NCI-H1105 (cell line): ENCODE data around the gene IL17C.
"Not testable (repeated sequence)": the region's sequence is repeated elsewhere in the genome, so short reads cannot be mapped to it uniquely, and the experiment has no call there.

Experiments used
- DNase-seq: peaks from one replicate; lab custom pipeline; 2025; lab: John Stamatoyannopoulos, UW

IL17C gene

DNA sequence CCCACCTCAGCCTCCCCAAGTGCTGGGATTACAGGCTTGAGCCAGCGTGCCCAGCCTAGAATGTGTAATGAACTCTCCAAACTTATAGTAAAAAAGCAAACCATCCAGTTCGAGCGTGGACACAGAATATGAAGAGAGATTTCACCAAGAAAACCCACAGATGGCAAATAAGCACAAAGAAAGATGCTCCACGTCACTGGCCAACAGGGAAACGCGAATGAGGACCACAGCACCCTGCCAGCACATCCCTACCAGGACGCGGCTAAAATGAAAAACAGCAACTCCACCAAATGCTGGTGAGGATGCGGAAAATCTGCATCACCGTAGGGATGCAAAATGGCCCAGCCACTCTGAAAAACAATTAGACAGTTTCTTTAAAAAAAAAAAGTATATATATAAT, 23.1 kb downstream of the IL17C start:
- DNase-seq, result no peak

DNA sequence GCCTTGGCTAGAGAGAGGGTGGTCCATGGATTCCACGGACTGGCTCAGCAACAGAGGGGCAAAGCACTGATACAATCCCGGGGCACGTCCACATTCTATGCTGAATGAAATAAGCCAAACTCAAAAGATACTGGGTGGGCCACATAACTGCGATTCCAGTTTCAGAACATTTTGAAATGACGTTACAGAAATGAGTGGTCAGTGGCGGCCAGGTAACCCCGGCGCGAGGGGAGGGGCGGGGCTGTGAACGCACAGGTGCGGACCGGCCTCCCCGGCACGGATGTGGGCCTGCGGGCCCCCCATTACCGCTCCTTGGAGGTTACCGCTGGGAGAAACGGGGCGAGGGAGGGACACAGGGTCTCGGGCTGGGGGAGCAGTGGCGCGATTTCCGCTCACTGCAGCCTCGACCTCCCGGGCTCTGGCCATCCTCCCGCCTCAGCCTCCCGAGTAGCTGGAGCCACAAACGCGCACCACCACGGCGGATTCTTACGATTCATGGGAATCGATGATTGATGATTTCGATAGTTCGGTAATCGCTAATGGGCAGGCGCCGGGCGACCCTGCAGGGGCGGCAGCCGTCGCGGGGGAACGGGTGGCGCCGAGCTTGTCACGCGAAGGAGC, 24.0 kb downstream of the IL17C start:
- no peak for DNase-seq

DNA sequence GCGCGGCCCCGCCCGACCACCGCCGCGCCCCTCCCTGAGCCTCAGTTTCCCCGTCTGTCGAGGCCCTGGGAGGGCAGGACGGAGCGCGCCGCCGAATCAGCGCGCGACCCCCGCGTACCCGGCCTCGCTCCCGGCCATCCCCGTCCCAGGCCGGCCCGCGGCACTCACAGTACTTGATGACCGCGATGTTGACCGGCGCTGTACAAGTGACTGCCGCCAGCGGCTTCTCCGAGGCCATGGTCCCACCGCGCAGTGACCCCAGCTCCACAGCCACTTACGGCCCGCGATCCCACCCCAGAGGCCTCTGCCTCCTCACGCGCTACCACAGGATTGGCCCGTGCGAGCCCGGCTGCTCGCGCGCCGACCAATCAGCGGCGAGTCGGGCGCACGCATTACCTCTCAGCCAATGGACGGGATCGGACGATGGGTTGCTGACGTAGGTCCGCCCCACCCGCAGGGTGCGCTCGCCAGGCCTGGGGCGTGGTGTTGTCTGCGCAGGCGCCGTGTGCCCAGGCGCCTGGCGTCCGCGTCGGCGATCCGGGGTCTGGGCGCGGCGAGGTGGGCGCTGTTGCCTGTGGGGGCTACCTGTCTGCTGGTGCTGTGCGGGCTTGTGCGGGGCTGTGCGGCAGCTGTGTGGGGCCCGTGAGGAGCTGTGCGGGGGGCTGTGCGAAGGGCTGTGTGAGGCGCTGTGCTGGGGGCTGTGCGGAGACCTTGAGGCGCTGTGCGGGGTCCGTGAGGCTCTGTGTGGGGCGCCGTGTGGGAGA, 24.7 kb downstream of the IL17C start, which contains the start of gene MVD:
Gene MVD, minus strand, starts transcription at position 249 of the 764 bp plus-strand sequence. Its CDS starts 11 bp downstream, at position 238.
- peak; percentile 80 for DNase-seq

DNA sequence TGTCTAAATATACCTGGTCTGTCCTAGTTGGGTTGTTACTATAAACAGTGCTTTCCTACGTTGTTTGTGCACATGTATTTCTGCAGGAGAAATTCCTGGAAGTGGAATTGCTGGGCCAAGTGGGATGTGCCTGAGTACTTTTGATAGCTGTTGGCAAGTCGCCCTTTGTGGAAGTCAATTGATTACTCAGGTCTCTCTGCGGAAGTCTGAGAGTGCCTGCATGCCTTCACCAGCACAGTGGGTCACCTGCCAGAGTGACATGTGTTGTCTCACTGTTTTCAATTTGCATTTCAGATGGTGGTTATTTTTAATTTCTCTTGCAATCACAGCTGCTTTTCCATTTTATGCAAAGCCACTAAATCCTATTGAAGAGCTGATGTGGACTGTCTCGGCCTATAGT, 26.8 kb downstream of the IL17C start:
- DNase-seq, result no peak

DNA sequence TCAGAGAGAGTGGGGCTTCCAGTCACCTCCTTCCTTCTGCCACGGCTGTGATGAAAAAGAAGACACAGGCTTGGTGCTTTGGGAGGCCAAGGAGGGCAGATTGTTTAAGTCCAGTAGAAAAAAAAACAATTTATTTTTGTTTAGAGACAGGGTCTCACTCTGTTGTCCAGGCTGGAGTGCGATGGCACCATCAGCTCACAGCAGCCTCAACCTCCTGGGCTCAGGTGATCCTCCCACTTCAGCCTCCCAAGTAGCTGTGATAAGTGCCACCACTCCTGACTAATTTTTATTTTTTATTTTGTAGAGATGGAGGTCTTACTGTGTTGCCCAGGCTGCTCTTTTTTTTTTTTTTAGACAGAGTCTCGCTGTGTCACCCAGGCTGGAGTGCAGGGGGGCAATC, 27.2 kb downstream of the IL17C start:
- no peak for DNase-seq

DNA sequence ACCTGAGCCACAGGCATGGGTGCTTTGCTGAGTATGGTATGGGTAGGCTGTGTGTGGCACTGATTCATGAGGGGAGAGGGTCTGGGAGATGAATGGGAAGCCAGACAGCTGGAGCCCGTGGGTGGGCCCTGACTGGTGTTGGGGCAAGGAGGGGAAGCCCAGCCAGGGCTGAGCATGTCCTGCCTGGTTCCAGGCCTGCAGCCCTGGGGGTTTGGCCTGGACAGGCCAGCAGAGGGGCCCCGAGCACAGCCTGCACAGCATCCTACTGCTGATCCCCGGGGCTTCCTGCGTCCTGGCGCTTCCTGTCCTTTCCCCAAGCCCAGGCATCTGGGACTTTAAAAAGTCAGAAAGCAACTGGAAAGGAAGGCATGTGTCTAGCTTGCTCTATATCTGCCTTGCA, 29.1 kb downstream of the IL17C start:
- no peak for DNase-seq

DNA sequence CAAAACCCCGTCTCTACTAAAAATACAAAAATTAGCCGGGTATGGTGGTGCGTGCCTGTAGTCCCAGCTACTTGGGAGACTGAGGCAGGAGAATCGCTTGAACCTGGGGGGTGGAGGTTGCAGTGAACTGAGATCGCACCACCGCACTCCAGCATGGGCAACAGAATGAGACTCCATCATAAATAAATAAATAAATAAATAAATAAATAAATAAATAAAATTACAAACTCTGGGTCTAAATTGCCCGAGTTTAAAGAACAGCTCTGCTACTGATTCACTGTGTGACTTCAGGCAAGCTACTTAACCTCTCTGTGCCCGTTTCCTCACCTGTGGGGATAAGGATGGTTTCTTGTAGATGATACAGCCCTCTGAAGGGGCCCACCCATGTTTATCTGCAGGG, 31.1 kb downstream of the IL17C start:
- not testable (repeated sequence) for DNase-seq

DNA sequence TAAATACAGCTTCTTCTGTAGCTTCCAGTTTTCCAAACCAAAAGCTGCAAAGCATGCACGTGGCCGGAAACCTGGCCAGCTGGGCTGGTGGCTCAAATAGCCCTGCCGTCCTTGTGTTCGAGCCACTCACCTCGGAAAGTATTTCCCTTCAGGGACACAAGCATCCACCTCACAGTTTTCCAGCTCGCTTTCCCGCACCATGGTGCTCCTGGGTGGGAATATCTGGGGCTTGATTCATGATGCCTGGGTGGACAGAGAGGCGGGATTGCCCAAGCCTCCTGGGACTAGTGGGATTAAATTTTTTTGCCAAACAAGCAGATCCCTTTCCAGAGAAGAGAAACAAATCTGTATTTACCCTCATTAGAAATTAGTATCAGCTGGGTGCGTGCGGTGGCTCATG, 31.6 kb downstream of the IL17C start:
- DNase-seq, result no peak

DNA sequence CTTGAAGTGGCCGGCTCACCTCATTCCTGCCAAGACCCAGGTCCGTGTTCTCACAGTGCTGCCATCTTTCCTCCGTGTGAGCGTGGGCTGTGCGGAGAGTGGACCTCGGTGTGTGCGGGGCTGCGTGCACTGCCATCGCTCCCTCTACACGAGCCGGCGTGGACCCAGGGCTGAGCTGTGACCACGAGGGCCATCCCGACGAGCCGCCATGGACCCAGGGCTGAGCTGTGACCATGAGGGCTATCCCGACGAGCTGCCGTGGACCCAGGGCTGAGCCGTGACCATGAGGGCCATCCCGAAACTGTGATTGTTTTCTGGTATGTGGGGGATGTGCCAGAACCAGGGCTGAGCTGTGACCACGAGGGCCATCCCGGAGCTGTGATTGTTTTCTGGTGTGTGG, 33.4 kb downstream of the IL17C start:
- DNase-seq, result no peak

DNA sequence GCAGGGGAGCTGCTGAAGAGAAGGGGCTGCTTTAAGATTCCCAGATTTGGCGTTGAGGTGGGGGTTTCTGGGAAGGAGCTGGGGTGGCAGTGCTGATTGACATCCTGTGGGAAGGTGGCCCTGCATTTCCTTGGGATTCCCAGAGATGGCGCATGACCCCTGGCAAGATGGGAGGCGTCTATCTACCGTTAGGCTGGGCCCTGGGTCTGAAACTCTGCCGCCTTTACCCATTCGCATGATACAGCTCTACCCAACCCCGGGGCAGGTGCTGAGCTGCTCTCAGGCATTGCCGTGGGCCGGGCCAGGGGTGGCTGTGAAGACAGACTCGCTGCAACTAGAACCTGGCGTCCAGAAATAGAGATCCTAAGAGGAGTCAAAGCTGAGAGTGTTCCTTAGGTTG, 34.4 kb downstream of the IL17C start:
- DNase-seq, result no peak

DNA sequence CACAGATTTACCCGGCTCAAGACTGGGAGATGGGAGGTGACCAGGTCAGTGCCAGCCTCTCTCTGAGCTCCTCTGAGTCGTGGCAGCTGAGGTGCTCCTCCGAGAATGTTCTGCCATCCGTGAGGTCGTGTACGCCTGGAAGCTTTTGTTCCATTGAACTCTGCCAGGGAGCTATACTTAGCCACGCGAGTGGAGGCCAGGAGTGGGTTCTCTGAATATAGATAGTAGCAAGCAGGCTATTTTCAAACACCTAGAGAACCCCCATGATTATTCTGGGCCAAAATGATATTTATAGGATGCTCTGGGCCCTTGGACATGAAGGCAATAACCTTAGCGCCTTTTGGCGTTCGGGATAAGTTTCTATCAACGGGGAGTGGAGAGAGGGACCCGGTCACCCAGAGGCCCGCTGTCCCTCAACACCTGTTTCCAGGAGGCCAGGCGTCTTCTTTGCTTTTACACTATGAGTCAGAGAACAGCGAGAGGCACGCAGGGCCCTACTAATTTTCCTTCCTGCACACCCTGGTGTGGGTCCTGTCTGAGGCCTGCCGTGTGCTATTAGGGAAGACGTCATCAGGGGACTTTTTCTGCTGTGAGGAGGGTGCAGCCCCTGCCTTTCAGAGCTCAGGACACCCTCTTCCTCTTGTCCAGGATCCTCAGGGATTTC, 35.5 kb downstream of the IL17C start:
- no peak for DNase-seq

DNA sequence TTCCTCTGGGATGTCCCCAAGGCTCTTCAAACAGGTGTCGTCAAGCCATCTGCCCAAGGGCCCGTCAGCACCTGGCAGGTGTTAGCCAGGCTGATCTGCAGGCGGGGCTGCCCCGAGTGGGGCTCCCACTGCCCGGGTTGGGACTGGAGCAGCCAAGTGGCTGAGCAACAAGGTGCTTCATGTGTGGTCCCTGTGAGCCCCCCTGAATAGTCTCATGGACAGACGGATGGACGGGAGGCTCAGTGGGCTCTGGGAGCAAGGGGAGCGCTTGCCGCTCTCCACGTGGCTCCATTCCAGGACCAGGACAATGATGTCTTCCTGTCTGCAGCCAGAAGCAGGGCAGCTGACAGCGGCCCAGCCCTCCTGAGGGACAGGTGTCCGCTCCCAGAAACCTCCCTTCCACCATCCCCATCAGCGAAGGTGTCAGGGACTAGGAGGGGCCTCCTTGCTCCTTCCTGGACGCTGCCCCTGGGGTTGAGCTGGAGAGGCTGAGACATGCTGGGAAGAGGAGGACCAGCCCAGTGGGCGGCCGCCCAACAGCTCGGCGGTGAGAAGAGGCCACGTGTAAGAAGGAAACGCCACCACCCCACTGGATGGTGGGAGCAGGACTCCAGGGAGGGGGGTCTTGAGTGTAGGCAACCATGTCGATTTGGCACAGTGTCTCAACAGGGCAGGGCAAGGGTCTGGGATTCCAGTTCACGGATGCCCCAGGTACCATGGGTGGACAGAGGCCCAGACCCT, 38.3 kb downstream of the IL17C start:
- no peak for DNase-seq

DNA sequence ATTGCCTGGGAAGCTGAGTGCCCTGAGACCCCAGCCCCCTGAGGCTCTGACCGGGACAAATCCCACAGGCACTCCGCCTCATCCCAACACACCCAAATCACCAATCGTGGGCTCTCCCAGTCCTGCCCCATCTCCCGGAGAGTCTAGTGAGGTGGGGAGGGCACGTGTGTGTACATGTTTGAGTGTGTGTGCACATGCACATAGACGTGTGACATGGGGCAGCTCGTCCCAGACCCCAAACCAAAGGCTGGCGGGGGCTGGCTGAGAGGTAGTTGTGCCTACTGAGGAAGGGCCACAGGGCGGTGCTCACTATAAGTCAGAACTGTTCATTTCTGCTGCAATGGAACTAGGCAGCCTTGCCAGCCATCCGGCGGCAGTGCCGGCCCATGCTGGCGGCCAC, 39.3 kb downstream of the IL17C start:
- DNase-seq, result no peak

DNA sequence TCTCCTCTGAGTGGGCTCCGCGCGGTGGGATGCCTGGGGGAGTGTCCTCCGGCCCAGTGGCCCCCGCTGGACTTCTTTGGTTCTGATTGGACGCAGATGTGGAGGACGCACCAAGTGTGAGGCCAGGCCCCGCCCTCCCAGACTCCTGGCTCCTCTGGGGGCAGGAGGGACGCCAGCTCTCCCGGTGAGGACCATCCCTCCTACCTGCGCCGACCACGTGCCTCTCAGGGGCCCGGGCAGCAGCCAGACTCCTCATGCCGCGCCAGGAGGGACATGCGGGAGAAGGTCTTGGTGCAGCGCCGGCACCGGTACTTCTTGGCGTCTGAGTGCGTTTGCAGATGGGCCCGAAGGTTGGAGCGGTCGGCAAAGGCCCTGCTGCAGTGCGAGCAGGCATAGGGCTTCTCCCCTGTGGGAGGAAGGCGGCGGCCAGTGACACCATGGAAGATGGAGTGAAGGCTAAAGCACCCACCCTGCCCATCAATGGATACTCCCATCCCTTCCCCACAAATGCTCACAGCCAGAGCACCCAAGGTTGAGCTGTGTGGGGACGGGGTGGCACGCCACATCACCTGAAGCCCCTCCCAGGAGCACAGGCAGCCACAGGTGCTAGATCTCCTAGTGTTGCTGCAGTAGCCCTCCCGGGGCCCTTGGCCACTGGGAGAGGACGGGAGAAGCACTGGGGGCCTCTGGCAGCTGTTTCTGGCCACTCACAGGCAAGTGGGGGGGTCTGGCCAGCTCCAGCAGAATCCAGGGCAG, 40.0 kb downstream of the IL17C start:
- DNase-seq, result no peak

DNA sequence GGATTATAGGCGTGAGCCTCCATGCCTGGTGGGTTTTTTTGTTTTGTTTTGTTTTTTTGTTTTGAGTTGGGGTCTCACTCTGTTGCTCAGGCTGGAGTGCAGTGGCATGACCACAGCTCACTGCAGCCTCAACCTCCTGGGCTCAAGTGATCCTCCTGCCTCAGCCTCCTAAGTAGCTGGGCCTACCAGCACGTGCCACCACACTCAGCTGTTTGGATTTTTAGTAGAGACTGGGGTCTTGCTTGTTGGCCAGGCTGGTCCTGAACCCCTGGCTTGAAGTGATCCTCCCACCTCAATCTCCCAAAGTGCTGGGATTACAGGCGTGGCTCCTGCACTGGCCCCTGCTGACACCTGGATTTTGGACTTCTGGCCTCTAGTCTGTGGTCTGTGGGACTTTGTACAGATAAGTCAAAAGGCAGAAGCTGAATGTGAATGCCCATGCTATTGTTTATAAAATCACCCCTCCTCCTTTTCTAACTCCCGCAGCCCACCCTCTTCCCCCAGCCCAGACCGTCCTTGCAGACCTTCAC, 42.2 kb downstream of the IL17C start:
- DNase-seq, result no peak

DNA sequence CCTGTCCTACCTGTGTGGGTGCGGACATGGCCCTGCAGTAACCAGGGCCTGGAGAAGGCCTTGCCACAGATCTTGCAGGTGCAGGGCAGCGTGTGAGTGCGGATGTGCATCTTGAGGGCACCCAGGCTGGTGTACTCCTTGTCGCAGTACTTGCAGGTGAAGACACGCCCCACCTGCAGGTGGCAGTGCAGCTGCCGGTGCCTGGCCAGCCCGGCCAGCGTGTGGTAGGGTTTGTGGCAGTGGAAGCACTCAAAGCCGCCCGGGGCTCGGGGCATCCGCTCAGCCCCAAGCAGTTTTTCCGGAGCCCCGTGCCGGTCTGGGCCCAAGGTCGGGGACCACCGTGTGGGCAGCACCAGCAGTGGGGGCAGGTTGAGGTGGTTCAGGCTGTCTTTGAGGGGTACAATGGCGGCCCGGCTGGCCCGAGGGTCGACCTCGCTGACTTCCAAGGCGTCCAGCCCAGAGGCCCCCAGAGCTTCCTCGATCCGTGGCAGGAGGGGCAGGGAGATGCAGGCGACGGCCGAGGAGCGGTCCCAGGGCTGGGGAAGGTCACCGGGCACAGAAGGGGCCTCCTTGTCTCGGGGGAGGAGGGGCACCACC, 42.8 kb downstream of the IL17C start:
- DNase-seq, result no peak

DNA sequence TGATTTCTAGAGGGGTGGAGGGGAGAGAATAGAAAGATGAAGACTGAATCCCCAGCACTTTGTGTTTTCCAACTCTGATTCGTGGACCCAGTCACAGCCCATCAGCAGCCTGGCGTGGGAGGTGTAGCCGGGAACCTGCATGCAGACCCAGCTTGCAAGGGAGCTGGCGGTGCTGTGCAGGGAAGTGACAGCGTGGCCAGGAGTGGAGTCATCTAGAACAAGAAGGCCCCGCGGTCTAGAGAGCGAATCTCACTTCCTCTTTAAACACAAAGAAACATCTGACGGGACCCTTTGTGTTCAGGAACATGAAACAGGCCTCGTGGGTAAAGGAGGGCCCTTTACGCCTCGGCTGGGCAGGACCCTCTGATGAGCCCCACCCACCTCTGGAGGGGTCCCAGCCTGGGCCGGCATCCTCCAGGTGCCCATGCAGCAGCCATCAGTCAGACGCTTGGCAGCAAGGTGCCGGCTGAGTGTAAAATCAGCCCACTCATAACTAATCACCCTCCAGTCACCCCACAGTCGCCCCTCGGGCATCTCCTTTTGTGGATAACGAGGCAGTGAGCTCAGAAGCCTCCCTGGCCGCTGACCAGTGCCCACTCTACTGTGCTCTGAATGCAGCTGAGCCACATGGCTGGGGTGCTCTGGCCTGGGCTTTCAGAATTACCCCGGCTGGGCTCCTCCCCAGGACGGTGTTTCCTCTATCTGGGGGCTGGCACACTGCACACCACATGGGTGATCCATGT, 43.5 kb downstream of the IL17C start:
- no peak for DNase-seq

DNA sequence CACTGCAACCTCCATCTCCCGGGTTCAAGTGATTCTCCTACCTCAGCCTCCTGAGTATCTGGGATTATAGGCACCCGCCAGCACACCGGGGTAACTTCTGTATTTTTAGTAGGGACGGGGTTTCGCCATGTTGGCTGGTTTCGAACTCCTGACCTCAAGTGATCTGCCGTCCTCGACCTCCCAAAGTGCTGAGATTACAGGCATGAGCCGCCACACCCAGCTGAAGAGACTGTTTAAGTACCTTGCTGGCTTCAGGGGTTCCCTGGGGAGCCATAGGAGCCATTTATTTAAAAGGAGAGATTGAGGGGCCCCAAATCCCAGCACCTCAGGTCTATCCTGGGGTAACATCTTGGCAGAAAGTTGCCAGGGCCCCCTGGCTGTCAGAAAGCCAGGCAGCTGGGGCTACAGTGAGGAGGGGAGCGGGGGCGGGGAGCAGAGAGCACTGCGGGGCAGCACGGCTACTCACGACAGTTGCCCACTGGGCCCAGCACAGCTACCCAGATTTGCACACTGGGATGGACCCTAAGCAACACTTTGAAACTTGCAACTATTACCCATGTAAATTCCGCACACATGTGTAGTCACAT, 46.3 kb downstream of the IL17C start:
- no peak for DNase-seq

DNA sequence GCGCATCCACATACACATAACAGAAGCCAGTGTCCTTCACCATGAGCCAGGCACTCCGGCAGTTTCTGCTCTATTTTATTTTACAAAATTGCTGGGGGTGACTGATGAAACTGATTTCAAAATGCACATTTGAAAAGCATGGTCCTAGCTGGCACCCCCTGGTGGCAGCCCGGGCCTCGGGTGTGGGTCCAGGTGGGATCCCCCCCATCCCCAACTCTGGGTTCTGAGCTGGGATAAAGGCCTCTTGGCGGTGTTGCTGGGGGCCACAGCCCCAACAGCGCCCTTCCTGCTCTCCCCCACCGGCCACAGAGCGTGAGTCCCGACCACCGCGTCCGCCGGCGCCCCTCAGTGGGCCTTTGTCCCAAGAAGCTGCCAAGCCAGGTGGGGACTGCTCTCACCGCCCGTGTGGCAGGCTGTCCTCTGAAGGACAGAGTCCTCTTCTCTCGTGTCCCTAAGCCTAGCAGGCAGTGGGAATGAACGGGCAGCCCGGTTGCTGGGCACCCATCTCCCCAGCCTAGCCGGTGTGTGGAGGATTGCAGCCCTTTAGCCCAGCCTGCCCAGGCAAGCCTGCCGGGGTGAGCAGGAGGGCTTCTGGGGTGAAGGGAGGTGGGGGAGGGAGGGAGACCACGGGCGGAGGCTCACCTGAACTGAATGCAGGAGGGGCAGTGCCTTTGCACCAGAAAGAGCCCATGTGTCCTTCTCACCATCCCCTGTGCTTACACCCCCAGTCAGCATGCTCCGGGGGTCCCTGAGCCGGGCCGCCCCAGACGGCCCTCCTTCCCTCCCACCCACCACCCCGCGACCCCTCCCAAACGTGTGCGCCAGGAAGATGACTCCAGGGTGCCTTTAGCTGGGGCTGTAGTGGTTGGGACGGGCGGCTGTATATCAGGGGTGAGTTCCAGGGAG, 47.0 kb downstream of the IL17C start:
- no peak for DNase-seq
